ENCODE measurements around the gene CLDN10. TPM values are rescaled to one million over a fixed set of nuclear protein-coding genes. Genes with fewer than 3 reads are reported as not detected.
A peak's percentile ranks its signal among the peaks of the same experiment; 100 is the strongest.
"Not testable (repeated sequence)": the region's sequence is repeated elsewhere in the genome, so short reads cannot be mapped to it uniquely, and the experiment has no call there.

CLDN10 gene
- total RNA-seq, 2 donors from 2014 or later, result not detected

- H3K4me1 Mint-ChIP-seq, result no peaks in the 10 kb centered on the region
- no peak overlapping the region for H3K4me3 Mint-ChIP-seq
- ATAC-seq (replicated peaks), result no peak
- no peaks in the 10 kb centered on the region for H3K9me3 Mint-ChIP-seq
- peaks cover 35% of the 10 kb centered on the region for H3K27me3 Mint-ChIP-seq
- H3K27ac Mint-ChIP-seq, result no peak overlapping the region
- no peaks in the 10 kb centered on the region for H3K36me3 Mint-ChIP-seq (ENCODE audit: low read depth)
Observed at GRCh38 chr13:95557013-95557412, 4.5 kb downstream of the CLDN10 start.

- Mint-ChIP-seq H3K9me3 (no peaks in the 10 kb centered on the region), H3K4me1 (no peaks in the 10 kb centered on the region), H3K27ac (no peak overlapping the region), H3K36me3 (ENCODE audit: low read depth) (no peaks in the 10 kb centered on the region), H3K27me3 (peaks cover 36% of the 10 kb centered on the region), H3K4me3 (no peak overlapping the region)
- ATAC-seq (replicated peaks), result no peak
Observed at GRCh38 chr13:95559100-95559499, 6.6 kb downstream of the CLDN10 start.

- H3K4me1 Mint-ChIP-seq, result no peaks in the 10 kb centered on the region
- H3K36me3 Mint-ChIP-seq (ENCODE audit: low read depth), result no peaks in the 10 kb centered on the region
- peaks cover 29% of the 10 kb centered on the region for H3K27me3 Mint-ChIP-seq
- no peak for ATAC-seq (replicated peaks)
- H3K4me3 Mint-ChIP-seq, result no peak overlapping the region
- H3K9me3 Mint-ChIP-seq, result no peaks in the 10 kb centered on the region
- H3K27ac Mint-ChIP-seq, result no peak overlapping the region
Observed at GRCh38 chr13:95560387-95560786, 7.9 kb downstream of the CLDN10 start.

GRCh38 chr13:95564091-95564490, 11.6 kb downstream of the CLDN10 start:
- ATAC-seq (replicated peaks), result no peak
- no peaks in the 10 kb centered on the region for H3K36me3 Mint-ChIP-seq (ENCODE audit: low read depth)
- H3K4me1 Mint-ChIP-seq, result no peaks in the 10 kb centered on the region
- H3K9me3 Mint-ChIP-seq, result peaks cover 4% of the 10 kb centered on the region
- H3K27me3 Mint-ChIP-seq, result peaks cover 34% of the 10 kb centered on the region
- no peak overlapping the region for H3K27ac Mint-ChIP-seq
- H3K4me3 Mint-ChIP-seq, result no peak overlapping the region

GRCh38 chr13:95564733-95565291, 12.3 kb downstream of the CLDN10 start:
- ATAC-seq (replicated peaks), result no peak
- no peak overlapping the region for H3K4me3 Mint-ChIP-seq
- no peak overlapping the region for H3K27ac Mint-ChIP-seq
- no peaks in the 10 kb centered on the region for H3K36me3 Mint-ChIP-seq (ENCODE audit: low read depth)
- peaks cover 4% of the 10 kb centered on the region for H3K9me3 Mint-ChIP-seq
- H3K4me1 Mint-ChIP-seq, result no peaks in the 10 kb centered on the region
- H3K27me3 Mint-ChIP-seq, result peaks cover 31% of the 10 kb centered on the region

GRCh38 chr13:95565758-95566157, 13.2 kb downstream of the CLDN10 start:
- not testable (repeated sequence) for H3K36me3 Mint-ChIP-seq (ENCODE audit: low read depth); H3K4me3 Mint-ChIP-seq; H3K9me3 Mint-ChIP-seq; H3K27ac Mint-ChIP-seq; ATAC-seq (replicated peaks); H3K4me1 Mint-ChIP-seq
- peaks cover 27% of the 10 kb centered on the region for H3K27me3 Mint-ChIP-seq

- Mint-ChIP-seq H3K4me1 (no peaks in the 10 kb centered on the region), H3K27ac (no peak overlapping the region), H3K9me3 (peaks cover 4% of the 10 kb centered on the region), H3K36me3 (ENCODE audit: low read depth) (no peaks in the 10 kb centered on the region), H3K4me3 (no peak overlapping the region), H3K27me3 (peaks cover 28% of the 10 kb centered on the region)
- no peak for ATAC-seq (replicated peaks)
Observed at GRCh38 chr13:95568131-95568530, 15.6 kb downstream of the CLDN10 start.

GRCh38 chr13:95570016-95570415, 17.5 kb downstream of the CLDN10 start:
- ATAC-seq (replicated peaks), result no peak
- Mint-ChIP-seq H3K9me3 (peaks cover 4% of the 10 kb centered on the region), H3K27ac (no peak overlapping the region), H3K27me3 (peaks cover 30% of the 10 kb centered on the region), H3K36me3 (ENCODE audit: low read depth) (no peaks in the 10 kb centered on the region), H3K4me1 (no peaks in the 10 kb centered on the region), H3K4me3 (no peak overlapping the region)

GRCh38 chr13:95571941-95572340, 19.4 kb downstream of the CLDN10 start:
- Mint-ChIP-seq H3K4me1 (no peaks in the 10 kb centered on the region), H3K27ac (no peak overlapping the region), H3K27me3 (peaks cover 35% of the 10 kb centered on the region), H3K9me3 (no peaks in the 10 kb centered on the region), H3K36me3 (ENCODE audit: low read depth) (no peaks in the 10 kb centered on the region), H3K4me3 (no peak overlapping the region)
- no peak for ATAC-seq (replicated peaks)

GRCh38 chr13:95573221-95573620, 20.7 kb downstream of the CLDN10 start:
- Mint-ChIP-seq H3K4me1 (no peaks in the 10 kb centered on the region), H3K9me3 (no peaks in the 10 kb centered on the region), H3K27me3 (peaks cover 33% of the 10 kb centered on the region), H3K27ac (no peak overlapping the region), H3K4me3 (no peak overlapping the region), H3K36me3 (ENCODE audit: low read depth) (no peaks in the 10 kb centered on the region)
- ATAC-seq (replicated peaks), result no peak

- ATAC-seq (replicated peaks), result peak; percentile 82
Observed at GRCh38 chr13:95579303-95579702, 26.8 kb downstream of the CLDN10 start.

GRCh38 chr13:95585867-95586266, 33.3 kb downstream of the CLDN10 start:
- Mint-ChIP-seq H3K27me3 (peaks cover 22% of the 10 kb centered on the region), H3K9me3 (no peaks in the 10 kb centered on the region), H3K36me3 (ENCODE audit: low read depth) (no peaks in the 10 kb centered on the region), H3K4me1 (no peaks in the 10 kb centered on the region), H3K4me3 (no peak overlapping the region), H3K27ac (no peak overlapping the region)
- ATAC-seq (replicated peaks), result no peak

More at GRCh38 chr13:95579303-95579702, 26.8 kb downstream of the CLDN10 start:
- Mint-ChIP-seq H3K9me3 (no peaks in the 10 kb centered on the region), H3K4me1 (peaks cover 7% of the 10 kb centered on the region), H3K27me3 (peaks cover 21% of the 10 kb centered on the region), H3K27ac (no peak overlapping the region), H3K36me3 (ENCODE audit: low read depth) (no peaks in the 10 kb centered on the region), H3K4me3 (no peak overlapping the region)

- ATAC-seq (replicated peaks), result no peak
- no peak overlapping the region for H3K27ac Mint-ChIP-seq
- H3K9me3 Mint-ChIP-seq, result no peaks in the 10 kb centered on the region
- no peaks in the 10 kb centered on the region for H3K36me3 Mint-ChIP-seq (ENCODE audit: low read depth)
- no peaks in the 10 kb centered on the region for H3K4me1 Mint-ChIP-seq
- peaks cover 25% of the 10 kb centered on the region for H3K27me3 Mint-ChIP-seq
- no peak overlapping the region for H3K4me3 Mint-ChIP-seq
Observed at GRCh38 chr13:95588134-95588533, 35.6 kb downstream of the CLDN10 start.

- Mint-ChIP-seq H3K27me3 (peaks cover 25% of the 10 kb centered on the region), H3K4me1 (no peaks in the 10 kb centered on the region), H3K27ac (no peak overlapping the region), H3K4me3 (no peak overlapping the region), H3K36me3 (ENCODE audit: low read depth) (no peaks in the 10 kb centered on the region), H3K9me3 (no peaks in the 10 kb centered on the region)
- no peak for ATAC-seq (replicated peaks)
Observed at GRCh38 chr13:95588721-95589120, 36.2 kb downstream of the CLDN10 start.

- Mint-ChIP-seq H3K36me3 (ENCODE audit: low read depth) (no peaks in the 10 kb centered on the region), H3K9me3 (no peaks in the 10 kb centered on the region), H3K4me3 (no peak overlapping the region), H3K4me1 (no peaks in the 10 kb centered on the region), H3K27me3 (peaks cover 21% of the 10 kb centered on the region), H3K27ac (no peak overlapping the region)
- ATAC-seq (replicated peaks), result no peak
Observed at GRCh38 chr13:95593462-95593861, 40.9 kb downstream of the CLDN10 start.

GRCh38 chr13:95596701-95597100, 44.2 kb downstream of the CLDN10 start:
- Mint-ChIP-seq H3K4me1 (no peaks in the 10 kb centered on the region), H3K27me3 (peaks cover 23% of the 10 kb centered on the region), H3K27ac (no peak overlapping the region), H3K4me3 (no peak overlapping the region), H3K36me3 (ENCODE audit: low read depth) (no peaks in the 10 kb centered on the region), H3K9me3 (no peaks in the 10 kb centered on the region)
- ATAC-seq (replicated peaks), result no peak

Data from activated T-helper 17 cell treated with anti-CD3 and anti-CD28 coated beads, Interleukin-2, amount 50 U/mL, for 72 hours (primary cell).